Sigmoid colon (tissue), 7 donors: ENCODE data around the gene TBC1D22A. TPM values are rescaled to one million over a fixed set of nuclear protein-coding genes. Genes with fewer than 3 reads are reported as not detected.

Source experiments
- DNase-seq: peaks from one replicate; pipeline ENCODE4 v3.0.0-alpha.2; 2019
- H3K27ac ChIP-seq, 4 donors: fragments of 200-600 bp; sonication (generic); one replicate each; pipeline ENCODE4 v1.5.1; 2016 to 2019; ENCODE audit warnings: mild to moderate bottlenecking in 1 of 4
- H3K27me3 ChIP-seq, 3 donors: fragments of 200-600 bp; sonication (generic); one replicate each; pipeline ENCODE4 v1.5.1; 2019; ENCODE audit warnings: mild to moderate bottlenecking in 1 of 3
- H3K36me3 ChIP-seq, 4 donors: fragments of 200-600 bp; sonication (generic); one replicate each; pipeline ENCODE4 v1.5.1; 2016 to 2019
- H3K4me1 ChIP-seq, 4 donors: fragments of 200-600 bp; sonication (generic); one replicate each; pipeline ENCODE4 v1.5.1; 2017 to 2019
- H3K4me3 ChIP-seq, 4 donors: fragments of 200-600 bp; sonication (generic); one replicate each; pipeline ENCODE4 v1.5.1; 2017 to 2019; ENCODE audit warnings: mild to moderate bottlenecking in 2 of 4, moderate library complexity in 1 of 4
- H3K9me3 ChIP-seq, 4 donors: fragments of 200-600 bp in 3 of 4; sonication (generic) in 3 of 4; one replicate each; pipeline versions ENCODE4 v1.5.1 to v1.6.1; 2013 to 2019
- CTCF ChIP-seq, 4 experiments: fragments of 450-650 bp in 3 of 4; fragments of 200-600 bp in 1 of 4; IDR thresholded peaks; one replicate each; pipeline ENCODE4 v1.5.1; 2016 to 2019; ENCODE audit warnings: antibody characterized with exemption in 4 of 4, mild to moderate bottlenecking in 3 of 4, moderate library complexity in 2 of 4
- EP300 ChIP-seq, 4 donors: sonication (generic); formaldehyde crosslinking; IDR thresholded peaks; one replicate each; pipeline ENCODE4 v1.6.1; 2017; ENCODE audit warnings: antibody characterized with exemption in 4 of 4
- POLR2A ChIP-seq, 2 donors: fragments of 450-650 bp; IDR thresholded peaks; one replicate each; pipeline ENCODE4 v1.6.1; 2016; ENCODE audit warnings: antibody characterized with exemption in 2 of 2, mild to moderate bottlenecking in 2 of 2, moderate library complexity in 2 of 2
- POLR2AphosphoS5 ChIP-seq, 4 donors: sonication (generic); formaldehyde crosslinking; IDR thresholded peaks; one replicate each; pipeline ENCODE4 v1.6.1; 2017; ENCODE audit warnings: antibody characterized with exemption in 4 of 4
- WGBS, 2 donors: extraction: QIAGEN DNeasy Blood & Tissue Kit; methylation state at CpG; one replicate each; pipeline ENCODE4 v1.1.7; 2013; 5-methylcytosine and 5-hydroxymethylcytosine counted together
- intact Hi-C: fragments of 100-400 bp; cut with DNase I; formaldehyde crosslinking; loops from one replicate; pipeline ENCODE4 v1.15.1; 2023
- polyA plus RNA-seq, 3 donors: library from polyadenylated mRNA; stranded (reverse); fragments of 200-250 nt; gene quantifications; one replicate each; pipeline ENCODE4 v1.2.3, GENCODE V29; 2013
- total RNA-seq, 4 donors: library from RNA; depleted of rRNA; stranded (reverse); fragments of >200 nt; gene quantifications; one replicate each; pipeline ENCODE4 v1.1.0, GENCODE V29; 2016
- donor health status: healthy with polysubstance abuse.
- donor health status: Bipolar disorder and iron deficiency.
- donor health status: healthy.

Gene TBC1D22A
- total and polyA plus RNA-seq, 7 donors: 13.6 to 34.6 (median 14.3) TPM

- H3K27ac ChIP-seq: no peak overlapping the region
- 93 to 94% methylated on average over 14 of the region's 14 CpGs for WGBS, 2 donors
- no peaks in the 10 kb centered on the region for H3K36me3 ChIP-seq
- H3K4me1 ChIP-seq: peaks cover 0 to 13% (median 4%) of the 10 kb centered on the region in 4 donors
- H3K27me3 ChIP-seq: no peaks in the 10 kb centered on the region
- no peak overlapping the region for H3K4me3 ChIP-seq
- TF ChIP-seq POLR2AphosphoS5 (IDR thresholded peaks at IDR 0.05) (no peak), CTCF (IDR thresholded peaks at IDR 0.05) (no peak), POLR2A (IDR thresholded peaks at IDR 0.05) (no peak), EP300 (IDR thresholded peaks at IDR 0.05) (no peak)
- no peaks in the 10 kb centered on the region for H3K9me3 ChIP-seq
- intact Hi-C loops: no loop called here
- DNase-seq: peak; percentile 58
Observed at GRCh38 chr22:47045691-47046410, 283.4 kb downstream of the TBC1D22A start.

DNA sequence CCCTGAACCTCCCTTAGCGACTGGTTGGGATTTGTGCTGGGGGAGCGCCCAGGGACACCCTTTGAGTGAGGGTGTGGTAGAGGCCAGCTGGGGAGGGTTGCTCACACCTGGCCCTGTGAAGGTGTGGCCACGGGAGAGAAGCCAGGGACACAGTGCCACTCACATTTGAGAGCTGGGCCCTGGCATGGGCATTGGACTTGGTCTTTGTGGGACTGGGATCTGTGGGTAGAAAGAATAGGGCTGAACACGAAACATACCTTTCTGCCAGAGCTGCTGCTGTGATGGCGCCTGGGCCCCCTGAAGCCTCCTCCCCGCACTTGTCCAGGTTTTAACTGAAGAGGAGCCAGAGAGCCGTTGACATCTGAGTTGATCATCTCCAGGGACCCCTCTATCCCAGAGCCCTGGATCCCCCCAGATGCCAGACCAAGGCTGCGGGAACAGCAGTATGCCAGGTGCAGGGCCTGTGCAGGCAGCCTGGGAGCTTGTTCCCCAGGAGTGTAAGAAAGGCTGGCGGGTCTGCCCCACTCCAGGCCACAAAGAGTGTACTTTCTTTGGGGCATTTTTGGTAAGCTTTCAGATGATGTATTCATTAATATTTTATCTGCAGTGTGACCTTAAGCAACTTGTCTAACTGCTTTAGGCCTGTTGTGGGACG is 284.1 kb downstream of the TBC1D22A start:
- TF ChIP-seq POLR2AphosphoS5 (IDR thresholded peaks at IDR 0.05) (no peak), EP300 (IDR thresholded peaks at IDR 0.05) (no peak), POLR2A (IDR thresholded peaks at IDR 0.05) (no peak), CTCF (IDR thresholded peaks at IDR 0.05) (no peak)
- Histone ChIP-seq H3K4me3 (no peak overlapping the region), H3K27me3 (no peaks in the 10 kb centered on the region), H3K27ac (no peak overlapping the region), H3K4me1 (peaks cover 0 to 7% (median under 1%) of the 10 kb centered on the region in 4 donors), H3K36me3 (no peaks in the 10 kb centered on the region), H3K9me3 (no peaks in the 10 kb centered on the region)
- 57 to 70% methylated on average over 10 of the region's 10 CpGs for WGBS, 2 donors
- intact Hi-C loops: no loop called here
- peak; percentile 30 for DNase-seq

- Histone ChIP-seq H3K9me3 (no peaks in the 10 kb centered on the region), H3K27ac (no peak overlapping the region), H3K4me1 (no peaks in the 10 kb centered on the region), H3K27me3 (no peaks in the 10 kb centered on the region), H3K36me3 (no peaks in the 10 kb centered on the region), H3K4me3 (no peak overlapping the region)
- 96 to 97% methylated on average over 13 of the region's 13 CpGs for WGBS, 2 donors
- intact Hi-C loops: no loop called here
- DNase-seq: peak; percentile 41
- TF ChIP-seq POLR2A (IDR thresholded peaks at IDR 0.05) (no peak), CTCF (IDR thresholded peaks at IDR 0.05) (no peak), POLR2AphosphoS5 (IDR thresholded peaks at IDR 0.05) (no peak), EP300 (IDR thresholded peaks at IDR 0.05) (no peak)
Observed at GRCh38 chr22:47047321-47048122, 285.1 kb downstream of the TBC1D22A start.

DNA sequence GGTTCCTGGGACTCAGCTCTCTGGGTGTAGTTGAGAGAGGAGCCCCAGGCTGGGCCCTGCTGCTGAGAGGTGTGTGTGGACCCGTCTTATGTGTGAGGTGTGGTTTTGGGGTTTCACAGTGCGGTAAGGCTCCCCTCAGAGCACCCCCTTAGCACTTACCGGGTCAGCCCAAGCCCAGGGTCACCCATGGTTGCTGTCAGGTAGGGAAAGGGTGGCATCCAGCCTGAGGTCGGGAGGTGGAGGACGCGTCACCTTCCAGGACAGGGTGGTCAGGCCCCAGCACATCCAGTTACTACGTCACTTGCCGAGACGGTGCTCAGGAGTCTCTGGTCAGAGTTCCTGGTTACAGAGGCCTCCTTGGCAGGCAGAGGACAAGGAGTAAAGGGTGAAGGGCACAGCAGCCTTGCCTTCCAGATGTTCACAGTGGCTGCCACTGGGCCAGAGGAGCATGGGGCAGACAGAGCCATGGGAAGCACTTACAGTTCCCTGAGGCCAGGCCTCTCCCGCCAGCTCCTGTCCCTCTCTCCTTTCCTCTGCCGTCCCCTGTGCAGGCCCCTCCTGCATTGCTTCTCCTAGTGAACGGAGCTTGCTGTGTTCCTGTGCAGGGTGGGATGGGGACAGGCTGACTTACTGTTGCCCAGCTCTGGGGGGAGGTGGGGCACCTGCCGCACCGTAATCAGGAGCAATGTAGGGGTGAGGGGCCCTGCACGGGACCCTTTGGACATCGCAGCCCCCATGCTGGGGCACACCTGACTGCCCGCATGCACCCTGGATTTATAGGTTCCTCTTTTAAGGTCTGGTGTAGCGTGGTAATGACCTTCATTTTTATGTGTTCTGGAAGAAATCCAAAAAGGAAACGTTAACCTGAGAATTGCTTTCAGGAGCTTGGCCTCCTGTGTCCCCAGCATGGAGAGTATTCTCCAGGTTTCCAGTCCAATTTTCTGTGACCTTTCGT is 285.9 kb downstream of the TBC1D22A start:
- Histone ChIP-seq H3K9me3 (no peaks in the 10 kb centered on the region), H3K27ac (no peak overlapping the region), H3K4me1 (no peaks in the 10 kb centered on the region), H3K27me3 (no peaks in the 10 kb centered on the region), H3K36me3 (no peaks in the 10 kb centered on the region), H3K4me3 (no peak overlapping the region)
- intact Hi-C loops: no loop called here
- WGBS, 2 donors: 64 to 68% methylated on average over 20 of the region's 20 CpGs
- DNase-seq: peak; percentile 50
- TF ChIP-seq EP300 (IDR thresholded peaks at IDR 0.05) (no peak), CTCF (IDR thresholded peaks at IDR 0.05) (no peak), POLR2AphosphoS5 (IDR thresholded peaks at IDR 0.05) (no peak), POLR2A (IDR thresholded peaks at IDR 0.05) (no peak)
